HL-60 (cell line): ENCODE data around the gene EREG.

Source experiments
- DNase-seq, 2 experiments: peaks; one replicate each; pipeline ENCODE4 v3.0.0-alpha.2; 2010 to 2020; ENCODE audit warnings: low read depth in 1 of 2, low spot score in 1 of 2
- H3K27ac ChIP-seq: fragments of 250-450 bp; sonication (Bioruptor Pico); replicated peaks from 2 replicates; pipeline ENCODE4 v1.5.1; 2020; ENCODE audit warnings: mild to moderate bottlenecking, moderate library complexity
- H3K27me3 ChIP-seq: fragments of 250-450 bp; sonication (Bioruptor Pico); 2 replicates; pipeline ENCODE4 v1.5.1; 2021; ENCODE audit warnings: mild to moderate bottlenecking, moderate library complexity; ENCODE audit not compliant: insufficient read depth, poor library complexity, severe bottlenecking
- H3K4me3 ChIP-seq: replicated peaks from 2 replicates; pipeline ENCODE4 v1.5.1; 2011; ENCODE audit warnings: mild to moderate bottlenecking, control low read depth, low read length; ENCODE audit not compliant: insufficient read depth
- GABPA ChIP-seq: IDR thresholded peaks from 2 replicates; pipeline ENCODE4 v1.6.1; 2012; ENCODE audit warnings: low read depth
- POLR2AphosphoS5 ChIP-seq: IDR thresholded peaks from 2 replicates; pipeline ENCODE4 v1.6.1; 2012; ENCODE audit warnings: low read depth
- SPI1 ChIP-seq: IDR thresholded peaks from 2 replicates; pipeline ENCODE4 v1.6.1; 2012; ENCODE audit warnings: low read depth, mild to moderate bottlenecking, borderline replicate concordance
- TF ChIP-seq, protein P1 (sequence below): IDR thresholded peaks from one replicate; pipeline ENCODE4 v1.5.1; 2011; ENCODE audit warnings: low read length, control low read depth, inconsistent platforms; ENCODE audit not compliant: insufficient read depth
- TF ChIP-seq, protein P2 (sequence below): IDR thresholded peaks from 2 replicates; pipeline ENCODE4 v1.6.1; 2012; ENCODE audit warnings: low read depth; ENCODE audit not compliant: insufficient replicate concordance

Gene EREG

DNA sequence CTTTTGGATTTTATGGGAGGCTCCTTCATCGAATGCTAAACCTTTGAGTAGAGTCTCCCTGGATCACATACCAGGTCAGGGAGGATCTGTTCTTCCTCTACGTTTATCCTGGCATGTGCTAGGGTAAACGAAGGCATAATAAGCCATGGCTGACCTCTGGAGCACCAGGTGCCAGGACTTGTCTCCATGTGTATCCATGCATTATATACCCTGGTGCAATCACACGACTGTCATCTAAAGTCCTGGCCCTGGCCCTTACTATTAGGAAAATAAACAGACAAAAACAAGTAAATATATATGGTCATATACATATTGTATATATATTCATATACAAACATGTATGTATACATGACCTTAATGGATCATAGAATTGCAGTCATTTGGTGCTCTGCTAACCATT is 21.2 kb downstream of the EREG start:
- TF ChIP-seq, protein P1, sequence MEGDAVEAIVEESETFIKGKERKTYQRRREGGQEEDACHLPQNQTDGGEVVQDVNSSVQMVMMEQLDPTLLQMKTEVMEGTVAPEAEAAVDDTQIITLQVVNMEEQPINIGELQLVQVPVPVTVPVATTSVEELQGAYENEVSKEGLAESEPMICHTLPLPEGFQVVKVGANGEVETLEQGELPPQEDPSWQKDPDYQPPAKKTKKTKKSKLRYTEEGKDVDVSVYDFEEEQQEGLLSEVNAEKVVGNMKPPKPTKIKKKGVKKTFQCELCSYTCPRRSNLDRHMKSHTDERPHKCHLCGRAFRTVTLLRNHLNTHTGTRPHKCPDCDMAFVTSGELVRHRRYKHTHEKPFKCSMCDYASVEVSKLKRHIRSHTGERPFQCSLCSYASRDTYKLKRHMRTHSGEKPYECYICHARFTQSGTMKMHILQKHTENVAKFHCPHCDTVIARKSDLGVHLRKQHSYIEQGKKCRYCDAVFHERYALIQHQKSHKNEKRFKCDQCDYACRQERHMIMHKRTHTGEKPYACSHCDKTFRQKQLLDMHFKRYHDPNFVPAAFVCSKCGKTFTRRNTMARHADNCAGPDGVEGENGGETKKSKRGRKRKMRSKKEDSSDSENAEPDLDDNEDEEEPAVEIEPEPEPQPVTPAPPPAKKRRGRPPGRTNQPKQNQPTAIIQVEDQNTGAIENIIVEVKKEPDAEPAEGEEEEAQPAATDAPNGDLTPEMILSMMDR = no peak
- TF ChIP-seq SPI1 (no peak), GABPA (no peak), POLR2AphosphoS5 (no peak)
- TF ChIP-seq, protein P2, sequence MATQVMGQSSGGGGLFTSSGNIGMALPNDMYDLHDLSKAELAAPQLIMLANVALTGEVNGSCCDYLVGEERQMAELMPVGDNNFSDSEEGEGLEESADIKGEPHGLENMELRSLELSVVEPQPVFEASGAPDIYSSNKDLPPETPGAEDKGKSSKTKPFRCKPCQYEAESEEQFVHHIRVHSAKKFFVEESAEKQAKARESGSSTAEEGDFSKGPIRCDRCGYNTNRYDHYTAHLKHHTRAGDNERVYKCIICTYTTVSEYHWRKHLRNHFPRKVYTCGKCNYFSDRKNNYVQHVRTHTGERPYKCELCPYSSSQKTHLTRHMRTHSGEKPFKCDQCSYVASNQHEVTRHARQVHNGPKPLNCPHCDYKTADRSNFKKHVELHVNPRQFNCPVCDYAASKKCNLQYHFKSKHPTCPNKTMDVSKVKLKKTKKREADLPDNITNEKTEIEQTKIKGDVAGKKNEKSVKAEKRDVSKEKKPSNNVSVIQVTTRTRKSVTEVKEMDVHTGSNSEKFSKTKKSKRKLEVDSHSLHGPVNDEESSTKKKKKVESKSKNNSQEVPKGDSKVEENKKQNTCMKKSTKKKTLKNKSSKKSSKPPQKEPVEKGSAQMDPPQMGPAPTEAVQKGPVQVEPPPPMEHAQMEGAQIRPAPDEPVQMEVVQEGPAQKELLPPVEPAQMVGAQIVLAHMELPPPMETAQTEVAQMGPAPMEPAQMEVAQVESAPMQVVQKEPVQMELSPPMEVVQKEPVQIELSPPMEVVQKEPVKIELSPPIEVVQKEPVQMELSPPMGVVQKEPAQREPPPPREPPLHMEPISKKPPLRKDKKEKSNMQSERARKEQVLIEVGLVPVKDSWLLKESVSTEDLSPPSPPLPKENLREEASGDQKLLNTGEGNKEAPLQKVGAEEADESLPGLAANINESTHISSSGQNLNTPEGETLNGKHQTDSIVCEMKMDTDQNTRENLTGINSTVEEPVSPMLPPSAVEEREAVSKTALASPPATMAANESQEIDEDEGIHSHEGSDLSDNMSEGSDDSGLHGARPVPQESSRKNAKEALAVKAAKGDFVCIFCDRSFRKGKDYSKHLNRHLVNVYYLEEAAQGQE = no peak
- H3K4me3 ChIP-seq = no peak overlapping the region
- H3K27ac ChIP-seq = no peak overlapping the region; the same call in 1 of the 2 replicates
- H3K27me3 ChIP-seq = no peaks in the 10 kb centered on the region
- no peak for DNase-seq

DNA sequence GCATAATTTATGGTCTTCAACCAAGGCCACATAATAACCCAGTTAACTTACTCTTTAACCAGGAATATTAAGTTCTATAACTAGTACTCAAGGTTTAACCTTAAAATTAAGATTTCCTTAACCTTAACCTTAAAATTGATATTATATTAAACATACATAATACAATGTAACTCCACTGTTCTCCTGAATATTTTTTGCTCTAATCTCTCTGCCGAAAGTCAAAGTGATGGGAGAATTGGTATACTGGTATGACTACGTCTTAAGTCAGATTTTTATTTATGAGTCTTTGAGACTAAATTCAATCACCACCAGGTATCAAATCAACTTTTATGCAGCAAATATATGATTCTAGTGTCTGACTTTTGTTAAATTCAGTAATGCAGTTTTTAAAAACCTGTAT is 22.8 kb downstream of the EREG start:
- no peak for DNase-seq
- Histone ChIP-seq H3K4me3 (no peak overlapping the region), H3K27me3 (no peaks in the 10 kb centered on the region), H3K27ac (no peak overlapping the region)
- TF ChIP-seq GABPA = no peak
- TF ChIP-seq, protein P2 = no peak
- TF ChIP-seq, protein P1 = no peak
- no peak for TF ChIP-seq SPI1
- TF ChIP-seq POLR2AphosphoS5 = no peak

DNA sequence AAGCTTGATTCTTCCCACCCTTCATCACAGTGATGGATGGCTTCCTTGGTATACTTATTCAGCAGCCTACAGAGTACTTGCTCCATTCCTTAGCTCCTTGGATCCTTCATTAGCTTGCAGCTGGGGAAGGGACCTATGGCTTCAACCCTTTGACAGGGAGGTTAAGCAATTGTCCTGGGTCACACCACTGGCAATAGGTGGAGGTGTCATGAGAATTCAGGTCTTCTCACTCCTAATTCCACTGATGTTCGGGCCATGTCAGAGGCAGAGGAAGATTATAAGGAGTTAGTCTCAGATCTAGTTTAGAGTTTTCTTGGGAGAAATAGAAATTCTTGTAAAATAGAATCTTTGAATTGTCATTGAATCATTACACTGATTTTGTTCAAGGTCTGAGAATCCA is 24.5 kb downstream of the EREG start:
- DNase-seq = no peak
- H3K27me3 ChIP-seq = no peaks in the 10 kb centered on the region
- no peak overlapping the region for H3K27ac ChIP-seq
- H3K4me3 ChIP-seq = no peak overlapping the region
- TF ChIP-seq POLR2AphosphoS5 (no peak), SPI1 (no peak), GABPA (no peak)
- TF ChIP-seq, protein P2 = no peak
- TF ChIP-seq, protein P1 = no peak
